ENCODE results near the gene MBOAT2. TPM values are rescaled to one million over a fixed set of nuclear protein-coding genes. Genes with fewer than 3 reads are reported as not detected.

Gene MBOAT2
- total RNA-seq, 1 donor from 2014 or later = 1.7 TPM

- H3K4me3 Mint-ChIP-seq = no peak overlapping the region
- no peak for DNase-seq
- H3K4me1 Mint-ChIP-seq = no peaks in the 10 kb centered on the region
- ATAC-seq (ENCODE audit: low read depth) = no peak
- H3K27ac Mint-ChIP-seq = no peak overlapping the region
- TF ChIP-seq CTCF (IDR thresholded peaks at IDR 0.05) = no peak
- H3K27me3 Mint-ChIP-seq = no peaks in the 10 kb centered on the region
- intact Hi-C loops (cut with micrococcal nuclease) = no loop called here
- no peaks in the 10 kb centered on the region for H3K9me3 Mint-ChIP-seq
- ChIA-PET CTCF (no interaction called here), POLR2A (no interaction called here)
- H3K36me3 Mint-ChIP-seq (ENCODE audit: low read depth) = no peaks in the 10 kb centered on the region
These were observed 37.2 kb downstream of the MBOAT2 start for GRCh38 chr2:8966123-8966908.

GRCh38 chr2:8965216-8965969 lies 38.1 kb downstream of the MBOAT2 start:
- ChIA-PET CTCF (no interaction called here), POLR2A (no interaction called here)
- TF ChIP-seq CTCF (IDR thresholded peaks at IDR 0.05) = no peak
- DNase-seq = no peak
- Mint-ChIP-seq H3K4me3 (no peak overlapping the region), H3K36me3 (ENCODE audit: low read depth) (no peaks in the 10 kb centered on the region), H3K27ac (no peak overlapping the region), H3K9me3 (no peaks in the 10 kb centered on the region), H3K4me1 (no peaks in the 10 kb centered on the region), H3K27me3 (no peaks in the 10 kb centered on the region)
- ATAC-seq (ENCODE audit: low read depth) = no peak
- intact Hi-C loops (cut with micrococcal nuclease) = no loop called here

- Mint-ChIP-seq H3K4me3 (no peak overlapping the region), H3K27me3 (no peaks in the 10 kb centered on the region), H3K27ac (no peak overlapping the region), H3K4me1 (no peaks in the 10 kb centered on the region), H3K36me3 (ENCODE audit: low read depth) (no peaks in the 10 kb centered on the region), H3K9me3 (no peaks in the 10 kb centered on the region)
- intact Hi-C loops (cut with micrococcal nuclease) = no loop called here
- no peak for TF ChIP-seq CTCF (IDR thresholded peaks at IDR 0.05)
- POLR2A ChIA-PET = no interaction called here
- no peak for DNase-seq
- ATAC-seq (ENCODE audit: low read depth) = no peak
- CTCF ChIA-PET = no interaction called here
These were observed 40.6 kb downstream of the MBOAT2 start for GRCh38 chr2:8962890-8963289.

- Mint-ChIP-seq H3K4me3 (no peak overlapping the region), H3K4me1 (no peaks in the 10 kb centered on the region), H3K36me3 (ENCODE audit: low read depth) (no peaks in the 10 kb centered on the region), H3K27ac (no peak overlapping the region), H3K9me3 (peaks cover 9% of the 10 kb centered on the region), H3K27me3 (peaks cover 2% of the 10 kb centered on the region)
- ChIA-PET CTCF (no interaction called here), POLR2A (no interaction called here)
- intact Hi-C loops (cut with micrococcal nuclease) = no loop called here
- TF ChIP-seq CTCF (IDR thresholded peaks at IDR 0.05) = no peak
- ATAC-seq (ENCODE audit: low read depth) (no peak), DNase-seq (no peak)
These were observed 45.9 kb downstream of the MBOAT2 start for GRCh38 chr2:8957628-8958027.

GRCh38 chr2:8956774-8957173 lies 46.7 kb downstream of the MBOAT2 start:
- ATAC-seq (ENCODE audit: low read depth) (no peak), DNase-seq (no peak)
- POLR2A ChIA-PET = no interaction called here
- Mint-ChIP-seq H3K4me3 (no peak overlapping the region), H3K36me3 (ENCODE audit: low read depth) (no peaks in the 10 kb centered on the region), H3K27me3 (peaks cover 2% of the 10 kb centered on the region), H3K27ac (no peak overlapping the region), H3K9me3 (peaks cover 11% of the 10 kb centered on the region), H3K4me1 (no peaks in the 10 kb centered on the region)
- CTCF ChIA-PET = no interaction called here
- TF ChIP-seq CTCF (IDR thresholded peaks at IDR 0.05) = no peak
- intact Hi-C loops (cut with micrococcal nuclease) = no loop called here
